OCI-LY1 (cell line): ENCODE results near the gene GRK5.
A peak's percentile ranks its signal among the peaks of the same experiment; 100 is the strongest.

Experiments
- H2AFZ ChIP-seq: fragments of 200-600 bp; sonication (generic), shearing (Covaris generic); 2 replicates; pipeline ENCODE4 v1.6.0; 2014; ENCODE audit warnings: antibody characterized with exemption, mild to moderate bottlenecking, low read length
- H3F3A ChIP-seq: fragments of 200-600 bp; sonication (generic), shearing (Covaris generic); 2 replicates; pipeline ENCODE4 v1.6.0; 2014; ENCODE audit warnings: mild to moderate bottlenecking, antibody characterized with exemption, low read length, moderate library complexity; ENCODE audit not compliant: insufficient read depth
- H3K27ac ChIP-seq: fragments of 200-600 bp; sonication (generic); 2 replicates; pipeline ENCODE4 v1.5.1; 2014; ENCODE audit warnings: low read length, mixed run types, mild to moderate bottlenecking, low read depth; ENCODE audit not compliant: poor library complexity, severe bottlenecking
- H3K27me3 ChIP-seq: fragments of 200-600 bp; sonication (generic); 2 replicates; pipeline ENCODE4 v1.6.0; 2014; ENCODE audit warnings: antibody characterized with exemption, mild to moderate bottlenecking, low read length, moderate library complexity; ENCODE audit not compliant: insufficient read depth
- H3K36me3 ChIP-seq: fragments of 200-600 bp; sonication (generic); 2 replicates; pipeline ENCODE4 v1.6.1; 2014; ENCODE audit warnings: mild to moderate bottlenecking, antibody characterized with exemption, low read length, moderate library complexity, mixed read lengths; ENCODE audit not compliant: insufficient read depth
- H3K4me1 ChIP-seq: fragments of 200-600 bp; sonication (generic); 2 replicates; pipeline ENCODE4 v1.5.1; 2014; ENCODE audit warnings: mild to moderate bottlenecking, low read length, moderate library complexity; ENCODE audit not compliant: insufficient read depth, severe bottlenecking
- H3K4me2 ChIP-seq: fragments of 200-600 bp; sonication (generic), shearing (Covaris generic); 2 replicates; pipeline ENCODE4 v1.6.1; 2014; ENCODE audit warnings: low read length
- H3K4me3 ChIP-seq: fragments of 200-600 bp; sonication (generic); 2 replicates; pipeline ENCODE4 v1.5.1; 2014; ENCODE audit warnings: low read length, low read depth, mild to moderate bottlenecking, mixed read lengths; ENCODE audit not compliant: poor library complexity, severe bottlenecking
- H3K79me2 ChIP-seq: fragments of 200-600 bp; shearing (Covaris generic); 2 replicates; pipeline ENCODE4 v1.6.1; 2016; ENCODE audit warnings: mixed run types, low read length, mixed read lengths; ENCODE audit not compliant: insufficient read depth
- H3K9ac ChIP-seq: fragments of 200-600 bp; sonication (generic), shearing (Covaris generic); 2 replicates; pipeline ENCODE4 v1.6.1; 2014; ENCODE audit warnings: mild to moderate bottlenecking, low read length, mixed read lengths
- H3K9me2 ChIP-seq: fragments of 200-600 bp; sonication (generic), shearing (Covaris generic); 2 replicates; pipeline ENCODE4 v1.6.1; 2014; ENCODE audit warnings: low read depth, mild to moderate bottlenecking, low read length, mixed read lengths
- H3K9me3 ChIP-seq: fragments of 200-600 bp; shearing (Covaris generic); 2 replicates; pipeline ENCODE4 v1.6.1; 2014; ENCODE audit warnings: low read length, mixed read lengths
- H4K20me1 ChIP-seq: fragments of 200-600 bp; sonication (generic), shearing (Covaris generic); 2 replicates; pipeline ENCODE4 v1.6.0; 2016; ENCODE audit warnings: mild to moderate bottlenecking, low read length; ENCODE audit not compliant: insufficient read depth
- CTCF ChIP-seq: fragments of 200-600 bp; sonication (generic), shearing (Covaris generic); IDR thresholded peaks from 2 replicates; pipeline ENCODE4 v1.5.1; 2017; ENCODE audit warnings: mild to moderate bottlenecking, antibody characterized with exemption, low read length, moderate library complexity, mixed read lengths
- EZH2 ChIP-seq: fragments of 200-600 bp; sonication (generic), shearing (Covaris generic); IDR thresholded peaks from 2 replicates; pipeline ENCODE4 v1.8.0; 2017; ENCODE audit warnings: borderline replicate concordance, mixed run types, mild to moderate bottlenecking, antibody characterized with exemption, low read length, moderate library complexity, mixed read lengths

GRK5 gene

GRCh38 chr10:119284679-119285096 lies 77.3 kb downstream of the GRK5 start:
- Histone ChIP-seq H3K79me2 (no peaks in the 10 kb centered on the region), H3K9ac (no peak overlapping the region)

GRCh38 chr10:119285495-119286267 lies 78.3 kb downstream of the GRK5 start:
- Histone ChIP-seq H3K4me1 (no peaks in the 10 kb centered on the region), H3K4me3 (no peak overlapping the region), H3K27ac (no peak overlapping the region), H3K9me3 (no peaks in the 10 kb centered on the region), H3F3A (no peaks in the 10 kb centered on the region), H3K4me2 (0 out of 2 replicates have a peak overlapping the region, but pooled peaks have one; percentile 20), H3K27me3 (no peaks in the 10 kb centered on the region), H3K9ac (no peak overlapping the region), H2AFZ (no peak overlapping the region), H4K20me1 (no peaks in the 10 kb centered on the region), H3K79me2 (no peaks in the 10 kb centered on the region), H3K9me2 (no peaks in the 10 kb centered on the region), H3K36me3 (no peaks in the 10 kb centered on the region)
- TF ChIP-seq EZH2 (no peak), CTCF (no peak)

More at GRCh38 chr10:119284679-119285096, 77.3 kb downstream of the GRK5 start:
- H3K4me3 ChIP-seq = no peak overlapping the region
- no peaks in the 10 kb centered on the region for H3K9me3 ChIP-seq
- no peaks in the 10 kb centered on the region for H3K9me2 ChIP-seq
- no peaks in the 10 kb centered on the region for H4K20me1 ChIP-seq
- H3K27me3 ChIP-seq = no peaks in the 10 kb centered on the region
- no peak for TF ChIP-seq EZH2
- no peak for TF ChIP-seq CTCF
- no peaks in the 10 kb centered on the region for H3K36me3 ChIP-seq
- H3K27ac ChIP-seq = no peak overlapping the region
- H2AFZ ChIP-seq = no peak overlapping the region
- no peak overlapping the region for H3K4me2 ChIP-seq
- no peaks in the 10 kb centered on the region for H3K4me1 ChIP-seq
- H3F3A ChIP-seq = no peaks in the 10 kb centered on the region

GRCh38 chr10:119286516-119286915 lies 79.1 kb downstream of the GRK5 start:
- H3K4me2 ChIP-seq = no peak overlapping the region
- no peaks in the 10 kb centered on the region for H3K79me2 ChIP-seq
- no peak overlapping the region for H3K4me3 ChIP-seq
- no peaks in the 10 kb centered on the region for H3K27me3 ChIP-seq
- TF ChIP-seq CTCF = no peak
- no peak for TF ChIP-seq EZH2
- H3K9me2 ChIP-seq = no peaks in the 10 kb centered on the region
- no peak overlapping the region for H3K27ac ChIP-seq
- no peak overlapping the region for H3K9ac ChIP-seq
- no peaks in the 10 kb centered on the region for H3F3A ChIP-seq
- H2AFZ ChIP-seq = no peak overlapping the region
- no peaks in the 10 kb centered on the region for H4K20me1 ChIP-seq
- H3K4me1 ChIP-seq = no peaks in the 10 kb centered on the region
- H3K36me3 ChIP-seq = no peaks in the 10 kb centered on the region
- H3K9me3 ChIP-seq = no peaks in the 10 kb centered on the region
